Ovary (tissue), 9 donors: Measurements from ENCODE around the gene ITPR2. TPM values are rescaled to one million over a fixed set of nuclear protein-coding genes. Genes with fewer than 3 reads are reported as not detected.

Experiments
- DNase-seq, 5 donors: peaks; one replicate each; pipeline ENCODE4 v3.0.0-alpha.2; 2019 to 2020
- H3K27ac ChIP-seq, 2 donors: fragments of 200-600 bp; one replicate each; pipeline versions ENCODE4 v1.5.1 to v1.8.0; 2019 to 2022
- H3K27me3 ChIP-seq: fragments of 200-600 bp; one replicate; pipeline ENCODE4 v1.8.0; 2022
- H3K36me3 ChIP-seq: fragments of 200-600 bp; sonication (generic); one replicate; pipeline ENCODE4 v1.5.1; 2019
- H3K4me1 ChIP-seq: one replicate; pipeline ENCODE4 v1.8.1; 2013; ENCODE audit warnings: mild to moderate bottlenecking, moderate library complexity; ENCODE audit not compliant: insufficient read depth
- H3K4me3 ChIP-seq: fragments of 200-600 bp; sonication (generic); one replicate; pipeline ENCODE4 v1.5.1; 2017
- H3K9me3 ChIP-seq, 2 donors: fragments of 200-600 bp in 1 of 2; sonication (generic) in 1 of 2; one replicate each; pipeline versions ENCODE4 v1.5.1 to v1.8.1; 2013 to 2019; ENCODE audit warnings: mild to moderate bottlenecking in 1 of 2, moderate library complexity in 1 of 2
- EP300 ChIP-seq: sonication (generic); formaldehyde crosslinking; IDR thresholded peaks from one replicate; pipeline ENCODE4 v1.6.1; 2017; ENCODE audit warnings: antibody characterized with exemption
- POLR2A ChIP-seq: fragments of 450-650 bp; IDR thresholded peaks from one replicate; pipeline ENCODE4 v1.6.1; 2017; ENCODE audit warnings: antibody characterized with exemption, mild to moderate bottlenecking, moderate library complexity
- WGBS, 3 donors: extraction: QIAGEN DNeasy Blood & Tissue Kit in 1 of 3; methylation state at CpG; one replicate each; pipeline versions ENCODE4 v1.1.5 to v1.1.7; 2013 to 2017; 5-methylcytosine and 5-hydroxymethylcytosine counted together
- intact Hi-C, 4 donors: fragments of 100-400 bp; cut with DNase I; formaldehyde crosslinking; loops; one replicate each; pipeline versions ENCODE4 v1.11.0 to v1.15.1; 2022 to 2023
- polyA plus RNA-seq, 2 donors: library from polyadenylated mRNA; stranded (reverse); fragments of 200-250 nt in 1 of 2; fragments of 350-450 nt in 1 of 2; fragmentation: Illumina TruSeq in 1 of 2; extraction: RNeasy Lipid Tissue Mini Kit (QIAGEN cat#74804) in 1 of 2; gene quantifications; one replicate each; pipeline ENCODE4 v1.2.3, GENCODE V29; 2013 to 2014
- total RNA-seq, 7 donors: library from RNA; depleted of rRNA in 2 of 7; stranded (reverse); fragments of >200 nt in 2 of 7; fragmentation: NEBNext Ultra II Directional in 3 of 7; extraction: Animal tissue kit (Norgen Biotek cat#: 25700) in 3 of 7; gene quantifications; one replicate each; pipeline versions ENCODE4 v1.1.0 to v1.2.4, GENCODE V29; 2016 to 2023
- TF ChIP-seq, protein P1 (sequence below), 3 donors: fragments of 450-650 bp in 2 of 3; fragments of 200-600 bp in 1 of 3; IDR thresholded peaks; one replicate each; pipeline versions ENCODE4 v1.5.1 to v1.8.0; 2016 to 2022; ENCODE audit warnings: antibody characterized with exemption in 3 of 3, mild to moderate bottlenecking in 1 of 3
- donor health status: DM: no; HTN: no; CAD: no; lungs with moderate emphysema.
- donor health status: DM: no; HTN: no; CAD: no.
- donor health status: Bipolar disorder and iron deficiency.
- donor health status: DM: yes; HTN: yes; CAD: no.
- donor health status: DM: no; HTN: no; CAD: no.
- donor health status: DM: yes; HTN: yes; CAD: no.

ITPR2 gene
- total and polyA plus RNA-seq, 9 donors, result 5.9 to 51.1 (median 32.9) TPM

DNA sequence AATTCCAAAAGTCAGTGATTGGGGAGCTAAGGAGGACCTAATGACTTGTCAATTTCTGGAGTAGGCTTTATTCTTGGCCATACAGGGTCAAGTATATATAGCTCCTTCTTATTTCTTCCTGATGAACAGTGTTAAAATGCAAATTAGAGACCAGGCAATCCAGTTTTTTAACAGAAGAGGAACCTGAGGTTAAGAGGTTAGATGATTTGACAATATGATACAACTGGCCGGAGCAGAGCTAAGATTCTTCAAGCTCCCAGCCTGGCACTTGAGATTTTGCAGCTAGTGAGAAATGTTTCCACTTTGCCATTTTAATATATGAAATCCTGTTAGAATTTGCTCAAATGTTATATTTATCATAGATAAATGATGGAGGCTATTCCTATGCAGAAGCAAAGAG lies 433.6 kb downstream of the ITPR2 start:
- Histone ChIP-seq H3K27me3 (no peaks in the 10 kb centered on the region), H3K4me1 (no peaks in the 10 kb centered on the region), H3K27ac (no peak overlapping the region), H3K9me3 (no peaks in the 10 kb centered on the region), H3K36me3 (no peaks in the 10 kb centered on the region), H3K4me3 (no peak overlapping the region)
- intact Hi-C loops, result no loop called here
- DNase-seq, result no peak
- WGBS, 3 donors, result 93 to 98% (median 96%) methylated on average over 1 of the region's 1 CpG
- TF ChIP-seq POLR2A (no peak), EP300 (no peak)
- TF ChIP-seq, protein P1, sequence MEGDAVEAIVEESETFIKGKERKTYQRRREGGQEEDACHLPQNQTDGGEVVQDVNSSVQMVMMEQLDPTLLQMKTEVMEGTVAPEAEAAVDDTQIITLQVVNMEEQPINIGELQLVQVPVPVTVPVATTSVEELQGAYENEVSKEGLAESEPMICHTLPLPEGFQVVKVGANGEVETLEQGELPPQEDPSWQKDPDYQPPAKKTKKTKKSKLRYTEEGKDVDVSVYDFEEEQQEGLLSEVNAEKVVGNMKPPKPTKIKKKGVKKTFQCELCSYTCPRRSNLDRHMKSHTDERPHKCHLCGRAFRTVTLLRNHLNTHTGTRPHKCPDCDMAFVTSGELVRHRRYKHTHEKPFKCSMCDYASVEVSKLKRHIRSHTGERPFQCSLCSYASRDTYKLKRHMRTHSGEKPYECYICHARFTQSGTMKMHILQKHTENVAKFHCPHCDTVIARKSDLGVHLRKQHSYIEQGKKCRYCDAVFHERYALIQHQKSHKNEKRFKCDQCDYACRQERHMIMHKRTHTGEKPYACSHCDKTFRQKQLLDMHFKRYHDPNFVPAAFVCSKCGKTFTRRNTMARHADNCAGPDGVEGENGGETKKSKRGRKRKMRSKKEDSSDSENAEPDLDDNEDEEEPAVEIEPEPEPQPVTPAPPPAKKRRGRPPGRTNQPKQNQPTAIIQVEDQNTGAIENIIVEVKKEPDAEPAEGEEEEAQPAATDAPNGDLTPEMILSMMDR (IDR thresholded peaks at IDR 0.05), result no peak

DNA sequence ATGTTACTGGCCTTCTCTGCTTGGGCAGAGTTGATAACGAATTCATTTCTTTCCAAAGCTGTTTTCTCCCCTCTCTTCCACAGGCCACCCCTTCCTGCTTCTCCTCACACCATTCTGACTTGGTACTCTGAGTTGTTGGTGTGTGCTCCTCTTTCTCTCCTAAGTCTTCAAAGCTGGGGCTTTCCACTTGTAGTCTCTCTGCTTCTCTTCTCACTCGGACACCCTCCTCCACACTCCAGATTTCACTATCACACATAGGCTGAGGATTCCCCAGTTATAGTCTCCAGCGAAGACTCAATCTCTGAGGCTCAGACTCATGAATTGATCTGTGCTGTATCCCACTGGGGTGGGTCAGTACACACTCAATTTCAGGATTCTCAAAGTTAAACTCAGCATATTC lies 436.6 kb downstream of the ITPR2 start:
- Histone ChIP-seq H3K27me3 (no peaks in the 10 kb centered on the region), H3K4me1 (no peaks in the 10 kb centered on the region), H3K9me3 (no peaks in the 10 kb centered on the region), H3K4me3 (no peak overlapping the region), H3K36me3 (no peaks in the 10 kb centered on the region), H3K27ac (no peak overlapping the region)
- DNase-seq, result no peak
- 78 to 86% (median 86%) methylated on average over 3 of the region's 3 CpGs for WGBS, 3 donors
- intact Hi-C loops, result no loop called here
- TF ChIP-seq EP300 (no peak), POLR2A (no peak)
- TF ChIP-seq, protein P1 (IDR thresholded peaks at IDR 0.05), result no peak

DNA sequence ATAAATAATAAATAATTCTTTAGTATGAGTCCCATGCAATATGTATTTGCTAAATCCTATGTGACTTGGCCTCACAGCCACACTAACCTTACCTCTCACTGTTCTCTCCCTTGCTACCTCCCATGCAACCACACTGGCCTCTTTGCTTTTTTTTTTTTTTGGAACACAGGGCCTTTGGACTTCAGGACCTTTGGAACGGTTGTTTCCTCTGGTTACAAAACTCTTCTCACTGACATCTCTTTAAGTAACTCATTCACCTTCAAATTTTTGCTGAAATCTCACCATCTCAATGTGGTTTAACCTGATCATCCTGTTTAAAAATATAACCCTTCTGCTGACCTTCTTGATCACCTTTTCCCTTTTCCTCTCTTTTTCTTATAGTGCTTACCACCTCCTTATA lies 443.7 kb downstream of the ITPR2 start:
- Histone ChIP-seq H3K27me3 (no peaks in the 10 kb centered on the region), H3K27ac (no peak overlapping the region), H3K9me3 (no peaks in the 10 kb centered on the region), H3K4me3 (no peak overlapping the region), H3K36me3 (no peaks in the 10 kb centered on the region), H3K4me1 (no peaks in the 10 kb centered on the region)
- no peak for DNase-seq
- intact Hi-C loops, result no loop called here
- WGBS, 3 donors, result 88 to 91% (median 90%) methylated on average over 1 of the region's 1 CpG
- TF ChIP-seq EP300 (no peak), POLR2A (no peak)
- TF ChIP-seq, protein P1 (IDR thresholded peaks at IDR 0.05), result no peak

DNA sequence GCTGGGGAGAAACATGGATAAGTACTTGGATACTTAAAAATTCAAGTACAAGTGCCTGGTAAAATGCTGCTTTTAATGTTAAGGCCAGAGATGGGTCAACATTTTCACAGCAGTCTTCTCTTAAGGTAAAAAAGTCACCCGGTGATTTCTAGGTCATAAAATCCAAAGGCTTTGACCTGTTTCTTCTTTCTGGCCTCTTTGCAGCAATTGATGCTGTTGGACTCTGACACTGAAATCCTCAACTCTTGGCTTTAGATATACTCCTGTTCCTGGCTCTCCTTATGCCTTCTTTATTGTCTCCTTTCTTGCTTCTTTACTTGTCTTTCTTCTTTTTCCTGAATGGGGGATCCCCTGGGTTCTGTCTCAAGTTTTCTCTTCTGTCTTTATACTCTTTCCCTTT lies 448.5 kb downstream of the ITPR2 start:
- H3K4me1 ChIP-seq, result no peaks in the 10 kb centered on the region
- WGBS, 3 donors, result 67 to 81% (median 78%) methylated on average over 1 of the region's 1 CpG
- intact Hi-C loops, result no loop called here

More for the DNA sequence above, 448.5 kb downstream of the ITPR2 start:
- H3K4me3 ChIP-seq, result no peak overlapping the region
- H3K27ac ChIP-seq, result no peak overlapping the region
- no peak for DNase-seq
- H3K27me3 ChIP-seq, result no peaks in the 10 kb centered on the region
- TF ChIP-seq POLR2A (no peak), EP300 (no peak)
- TF ChIP-seq, protein P1 (IDR thresholded peaks at IDR 0.05), result no peak
- no peaks in the 10 kb centered on the region for H3K36me3 ChIP-seq
- no peaks in the 10 kb centered on the region for H3K9me3 ChIP-seq
